Pancreas (tissue), 10 donors: ENCODE measurements around the gene CTNNA2. TPM values are rescaled to one million over a fixed set of nuclear protein-coding genes. Genes with fewer than 3 reads are reported as not detected.

Source experiments
- ATAC-seq, 4 donors: fragments of 200-7000 bp; cut with Tn5 transposase; one replicate each; pipeline versions ENCODE4 v1.8.0 to v1.9.1; 2020; ENCODE audit warnings: mild to moderate bottlenecking in 4 of 4, moderate library complexity in 4 of 4
- DNase-seq, 6 donors: peaks; one replicate each; pipeline ENCODE4 v3.0.0-alpha.2; 2020
- FAIRE-seq: peaks from 2 replicates; lab custom pipeline; 2012; peaks lifted over from hg19 to GRCh38; lab: Jason Lieb, UNC
- H3K27ac ChIP-seq, 4 donors: fragments of 200-600 bp; sonication (generic); 1 replicate in 3 of 4; 2 replicates in 1 of 4; pipeline versions ENCODE4 v1.5.0 to v1.8.0; 2020
- H3K27me3 ChIP-seq, 4 donors: fragments of 200-600 bp; one replicate each; pipeline ENCODE4 v1.8.0; 2021
- H3K36me3 ChIP-seq, 3 donors: fragments of 200-600 bp; sonication (generic) in 1 of 3; one replicate each; pipeline versions ENCODE4 v1.5.0 to v1.8.0; 2020 to 2021
- H3K4me1 ChIP-seq, 3 donors: fragments of 200-600 bp; one replicate each; pipeline ENCODE4 v1.8.0; 2021
- H3K4me3 ChIP-seq, 4 donors: fragments of 200-600 bp; sonication (generic) in 2 of 4; one replicate each; pipeline versions ENCODE4 v1.5.0 to v1.8.0; 2020 to 2021
- H3K9me3 ChIP-seq, 4 donors: fragments of 200-600 bp; one replicate each; pipeline ENCODE4 v1.8.0; 2021
- WGBS, 2 donors: extraction: QIAGEN DNeasy Blood & Tissue Kit; methylation state at CpG; one replicate each; pipeline ENCODE4 v1.1.7; 2013; 5-methylcytosine and 5-hydroxymethylcytosine counted together
- intact Hi-C, 3 donors: fragments of 100-400 bp; cut with DNase I; formaldehyde crosslinking; loops; one replicate each; pipeline versions ENCODE4 v1.11.1 to v1.14.2; 2022
- microRNA-seq, 2 donors: library from miRNA; unstranded; fragments of <30 nt; microRNA quantifications; one replicate each; pipeline versions ENCODE4 to v1.1.0, GENCODE V29; 2019 to 2020
- polyA plus RNA-seq, 2 donors: library from polyadenylated mRNA; stranded (reverse); fragments of 200-250 nt; gene quantifications; one replicate each; pipeline ENCODE4 v1.2.3, GENCODE V29; 2013
- total RNA-seq, 6 donors: library from RNA; stranded (reverse); fragmentation: NEBNext Ultra II Directional in 4 of 6; extraction: Animal tissue kit (Norgen Biotek cat#: 25700) in 4 of 6; gene quantifications; one replicate each; pipeline versions ENCODE4 v1.2.1 to v1.2.4, GENCODE V29; 2021 to 2023
- TF ChIP-seq, protein P1 (sequence below), 4 donors: fragments of 200-600 bp; sonication (generic) in 3 of 4; IDR thresholded peaks; one replicate each; pipeline versions ENCODE4 v1.5.0 to v1.8.0; 2021; ENCODE audit warnings: antibody characterized with exemption in 4 of 4
- donor health status: healthy with polysubstance abuse.
- donor health status: DM: no; HTN: no; CAD: no; lungs with moderate emphysema.
- donor health status: DM: no; HTN: no; CAD: no.
- donor health status: control.
- donor health status: control.
- donor health status: Bipolar disorder and iron deficiency.
- donor health status: DM: yes; HTN: yes; CAD: no.
- donor health status: DM: no; HTN: no; CAD: no.
- donor health status: DM: no; HTN: no; CAD: no.
- donor health status: DM: yes; HTN: yes; CAD: no.

The CTNNA2 gene
- total and polyA plus RNA-seq, 8 donors: 0.25 to 12.1 (median 2.1) TPM

DNA sequence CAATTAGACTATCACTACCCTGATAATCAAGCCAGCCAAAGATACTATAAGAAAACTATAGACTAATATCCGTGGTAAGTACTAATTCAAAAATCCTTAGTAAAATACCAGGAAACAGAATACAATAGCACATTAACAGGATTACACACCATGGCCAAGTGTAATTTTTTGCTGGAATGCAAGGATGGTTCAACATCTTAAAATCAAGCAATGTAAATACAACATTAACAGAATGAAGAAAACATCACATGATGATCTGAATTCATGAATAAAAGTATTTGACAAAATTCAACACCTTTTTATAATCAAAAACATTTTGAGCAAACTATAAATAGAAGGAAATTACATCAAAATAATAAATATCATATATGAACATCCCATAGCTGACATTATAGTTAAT is 1142.4 kb downstream of the CTNNA2 start:
- WGBS, 2 donors: 72 to 80% methylated on average over 1 of the region's 1 CpG
- Histone ChIP-seq H3K4me3 (no peak overlapping the region), H3K4me1 (no peaks in the 10 kb centered on the region), H3K27ac (no peak overlapping the region), H3K27me3 (no peaks in the 10 kb centered on the region), H3K9me3 (no peaks in the 10 kb centered on the region), H3K36me3 (no peaks in the 10 kb centered on the region)
- FAIRE-seq (no peak), ATAC-seq (no peak), DNase-seq (no peak)
- intact Hi-C loops: no loop called here
- TF ChIP-seq, protein P1, sequence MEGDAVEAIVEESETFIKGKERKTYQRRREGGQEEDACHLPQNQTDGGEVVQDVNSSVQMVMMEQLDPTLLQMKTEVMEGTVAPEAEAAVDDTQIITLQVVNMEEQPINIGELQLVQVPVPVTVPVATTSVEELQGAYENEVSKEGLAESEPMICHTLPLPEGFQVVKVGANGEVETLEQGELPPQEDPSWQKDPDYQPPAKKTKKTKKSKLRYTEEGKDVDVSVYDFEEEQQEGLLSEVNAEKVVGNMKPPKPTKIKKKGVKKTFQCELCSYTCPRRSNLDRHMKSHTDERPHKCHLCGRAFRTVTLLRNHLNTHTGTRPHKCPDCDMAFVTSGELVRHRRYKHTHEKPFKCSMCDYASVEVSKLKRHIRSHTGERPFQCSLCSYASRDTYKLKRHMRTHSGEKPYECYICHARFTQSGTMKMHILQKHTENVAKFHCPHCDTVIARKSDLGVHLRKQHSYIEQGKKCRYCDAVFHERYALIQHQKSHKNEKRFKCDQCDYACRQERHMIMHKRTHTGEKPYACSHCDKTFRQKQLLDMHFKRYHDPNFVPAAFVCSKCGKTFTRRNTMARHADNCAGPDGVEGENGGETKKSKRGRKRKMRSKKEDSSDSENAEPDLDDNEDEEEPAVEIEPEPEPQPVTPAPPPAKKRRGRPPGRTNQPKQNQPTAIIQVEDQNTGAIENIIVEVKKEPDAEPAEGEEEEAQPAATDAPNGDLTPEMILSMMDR (IDR thresholded peaks at IDR 0.05): no peak

DNA sequence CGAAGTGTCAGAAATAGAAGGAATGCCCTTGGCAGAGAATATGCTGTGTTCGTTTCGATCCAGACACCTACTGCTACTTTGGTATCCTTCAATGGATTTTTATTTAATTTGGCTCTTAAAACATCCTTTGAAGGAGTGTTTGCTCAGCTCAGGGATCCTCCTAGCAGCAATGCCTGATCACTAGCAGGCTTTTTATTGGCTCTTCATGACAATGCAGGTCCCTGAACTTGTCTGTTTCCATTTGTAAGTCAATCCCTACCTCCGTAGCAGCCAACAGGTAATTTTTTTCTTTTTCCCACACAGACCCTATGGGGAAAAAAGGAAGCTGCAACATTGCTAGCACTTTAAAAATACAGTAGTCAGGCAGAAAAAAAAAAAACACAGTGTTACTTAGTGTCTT is 1157.9 kb downstream of the CTNNA2 start:
- H3K4me3 ChIP-seq: no peak overlapping the region
- DNase-seq (no peak), ATAC-seq (no peak), FAIRE-seq (no peak)
- H3K27ac ChIP-seq: no peak overlapping the region
- no peaks in the 10 kb centered on the region for H3K27me3 ChIP-seq
- TF ChIP-seq, protein P1 (IDR thresholded peaks at IDR 0.05): no peak
- no peaks in the 10 kb centered on the region for H3K9me3 ChIP-seq
- H3K4me1 ChIP-seq: no peaks in the 10 kb centered on the region
- 27 to 44% methylated on average over 4 of the region's 4 CpGs for WGBS, 2 donors
- intact Hi-C loops: no loop called here
- H3K36me3 ChIP-seq: no peaks in the 10 kb centered on the region

DNA sequence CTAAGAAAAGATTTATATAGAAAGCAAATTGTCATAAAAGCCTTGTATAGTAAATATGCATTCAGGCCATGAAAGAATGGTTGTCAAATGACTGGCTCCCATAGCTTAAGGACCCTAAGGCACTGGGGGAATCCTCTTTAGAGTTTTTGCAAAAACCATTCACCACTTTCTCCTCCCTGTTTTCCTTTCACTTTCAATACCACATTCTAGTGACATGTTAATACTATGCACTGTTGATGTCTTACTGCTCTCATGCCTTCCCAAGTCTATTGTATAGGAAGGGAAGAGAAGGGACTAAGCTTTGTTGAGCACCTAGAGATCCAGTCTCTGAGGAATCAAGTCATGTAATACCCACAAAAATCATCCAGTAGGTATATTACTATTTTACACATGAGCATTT is 1174.7 kb downstream of the CTNNA2 start:
- no peak overlapping the region for H3K4me3 ChIP-seq
- no peak for DNase-seq
- no peak overlapping the region for H3K27ac ChIP-seq
- no peak for FAIRE-seq
- ATAC-seq: no peak
- H3K4me1 ChIP-seq: no peaks in the 10 kb centered on the region
- no peaks in the 10 kb centered on the region for H3K27me3 ChIP-seq
- no peaks in the 10 kb centered on the region for H3K9me3 ChIP-seq
- H3K36me3 ChIP-seq: no peaks in the 10 kb centered on the region
- intact Hi-C loops: no loop called here
- TF ChIP-seq, protein P1 (IDR thresholded peaks at IDR 0.05): no peak

DNA sequence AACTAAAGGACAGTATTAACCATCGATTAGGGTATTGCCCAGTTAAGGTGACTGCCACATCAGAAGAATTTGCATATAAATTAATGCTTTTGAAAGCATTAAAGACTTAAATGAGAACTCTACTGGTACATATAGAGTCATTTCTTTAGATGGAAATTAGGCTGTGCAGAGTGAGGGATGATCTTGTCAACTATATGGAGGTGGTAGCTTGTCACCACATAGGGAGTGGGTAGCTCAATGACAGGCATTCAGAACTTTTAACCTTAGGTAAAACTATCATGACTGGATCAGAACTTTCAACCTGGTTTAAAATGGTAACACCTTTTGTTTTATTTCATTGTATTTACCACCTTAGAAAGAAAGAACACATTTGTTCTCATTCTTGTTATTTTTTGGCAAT is 1176.3 kb downstream of the CTNNA2 start:
- ATAC-seq (no peak), DNase-seq (no peak), FAIRE-seq (no peak)
- H3K36me3 ChIP-seq: no peaks in the 10 kb centered on the region
- no peaks in the 10 kb centered on the region for H3K9me3 ChIP-seq
- H3K4me1 ChIP-seq: no peaks in the 10 kb centered on the region
- H3K27me3 ChIP-seq: no peaks in the 10 kb centered on the region
- TF ChIP-seq, protein P1 (IDR thresholded peaks at IDR 0.05): no peak
- intact Hi-C loops: no loop called here
- 40 to 47% methylated on average over 1 of the region's 1 CpG for WGBS, 2 donors
- H3K27ac ChIP-seq: no peak overlapping the region
- no peak overlapping the region for H3K4me3 ChIP-seq

Small RNAs within 50 kb of the gene (microRNA-seq; reads per million reads assigned to microRNA genes)
- gene MIR4264 (0 reads per million in 2 donors), gene MIR8080 (0 reads per million in 2 donors)
